Stimulated activated CD4-positive, alpha-beta T cell treated with anti-CD3 and anti-CD28 coated beads, Interleukin-12 subunit alpha, Interleukin-12 subunit beta, amount 100 ng/mL, for 24 hours (primary cell): ENCODE data around the gene NTM.

Source experiments
- DNase-seq, 2 experiments: peaks; one replicate each; pipeline ENCODE4 v3.0.0-alpha.2; 2020; ENCODE audit warnings: low read depth in 2 of 2

The NTM gene

DNA sequence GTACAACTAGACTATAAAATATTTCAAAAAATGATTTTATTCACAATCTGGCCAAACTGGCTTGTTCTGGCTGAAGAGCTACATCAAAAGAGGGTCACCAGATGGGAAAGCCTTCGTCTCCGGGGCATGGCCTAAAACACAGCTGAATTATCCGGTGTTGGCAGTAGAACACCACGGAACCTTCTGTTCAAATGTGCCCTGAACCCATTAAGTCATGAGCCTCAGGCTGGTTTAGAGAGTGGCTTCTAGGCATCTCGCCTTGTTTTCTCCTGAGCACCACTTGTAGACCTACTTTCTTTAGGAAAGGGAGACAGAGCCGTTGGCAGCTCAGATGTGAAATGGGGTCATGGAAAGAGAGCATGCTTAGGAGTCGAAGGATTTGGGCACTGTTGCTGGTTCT lies 890.2 kb downstream of the NTM start:
- DNase-seq, result no peak

DNA sequence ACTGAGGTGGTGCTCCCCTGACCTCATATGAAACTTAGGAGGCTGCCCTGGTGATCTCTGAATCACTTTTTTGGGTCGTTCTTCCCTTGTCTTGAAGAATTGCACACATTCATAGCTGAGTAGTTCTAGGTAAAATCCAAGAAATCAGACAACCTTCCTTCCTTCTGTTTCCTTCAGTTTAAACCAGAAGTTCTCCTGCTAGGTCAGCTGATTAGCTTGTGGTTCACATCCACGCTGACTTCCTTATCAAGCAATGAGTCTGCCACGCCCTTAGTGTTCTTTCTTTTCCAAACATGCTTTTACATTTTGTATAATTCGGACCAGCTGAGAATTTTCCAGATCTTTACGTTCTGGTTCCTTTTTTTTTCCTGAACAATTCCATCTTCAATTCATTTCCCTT lies 892.8 kb downstream of the NTM start:
- no peak for DNase-seq

DNA sequence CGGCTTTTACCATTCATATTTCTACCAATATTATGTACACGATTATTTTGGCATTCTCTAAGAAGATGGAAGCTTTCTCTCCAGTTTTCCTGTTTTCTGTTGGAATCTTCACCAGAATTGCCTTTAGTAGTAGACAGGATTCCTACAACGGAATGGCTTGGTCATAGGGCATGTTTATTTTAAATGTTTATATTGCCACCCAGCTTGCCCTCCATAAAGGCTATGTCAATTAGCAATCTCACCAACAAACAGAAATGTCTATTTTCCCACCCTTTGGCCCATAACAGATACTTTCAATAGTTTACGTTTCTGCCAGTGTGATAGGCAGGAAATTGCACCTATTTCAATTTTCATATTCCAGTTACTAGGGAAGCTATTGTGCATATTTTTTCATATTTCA lies 893.5 kb downstream of the NTM start:
- no peak for DNase-seq

DNA sequence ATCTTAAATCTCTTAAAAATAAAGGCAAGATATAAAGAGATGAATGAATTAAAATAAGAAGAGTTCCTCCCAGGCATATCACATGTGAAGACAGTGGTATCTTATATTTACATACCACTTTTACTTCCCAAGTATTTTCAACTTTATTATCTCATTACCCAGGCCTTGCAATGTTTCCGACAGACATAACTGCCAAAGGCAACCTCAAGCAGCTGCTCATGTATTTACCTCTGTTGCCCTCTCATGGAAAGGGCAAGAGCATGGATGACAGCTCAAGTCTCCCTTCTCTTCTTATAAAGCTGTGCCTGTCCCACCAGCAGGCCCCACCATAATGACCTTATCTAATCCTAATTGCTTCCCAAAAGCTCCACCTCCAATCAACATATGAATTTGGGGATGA lies 894.2 kb downstream of the NTM start:
- DNase-seq, result no peak

DNA sequence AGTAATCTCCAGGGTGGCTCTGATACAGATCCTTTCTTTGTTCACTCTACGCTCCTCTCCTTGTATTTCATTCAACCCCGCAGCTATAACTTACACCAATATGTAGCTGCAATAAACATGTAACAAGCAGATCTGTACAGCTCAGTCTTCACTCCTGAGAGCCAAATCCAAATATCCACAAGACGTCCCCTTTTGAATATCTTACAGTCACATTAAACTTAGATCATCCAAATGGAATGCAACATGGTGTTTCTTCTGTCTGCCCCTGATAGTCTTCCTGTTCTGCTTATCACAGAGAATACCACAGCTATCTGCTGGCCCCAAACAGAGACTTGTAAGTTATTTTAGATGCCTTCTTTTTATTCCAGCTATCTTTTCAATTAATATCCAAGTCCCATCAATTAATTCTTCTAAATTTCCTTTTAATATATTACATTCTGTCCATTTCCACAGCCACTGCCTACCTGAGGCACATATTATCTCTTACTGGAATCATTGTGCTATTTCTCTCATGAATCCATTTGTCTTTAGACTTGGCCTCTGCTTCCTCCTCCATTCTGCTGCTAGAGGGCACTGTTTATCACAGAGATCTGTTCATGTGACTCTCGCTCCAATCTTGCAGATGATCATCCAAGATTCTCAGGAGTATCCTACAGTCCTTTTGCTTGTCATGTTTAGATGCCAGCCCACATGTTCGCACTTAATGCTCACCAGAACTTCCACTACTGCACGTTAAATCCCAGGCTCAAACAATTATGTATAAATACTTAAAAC lies 908.6 kb downstream of the NTM start:
- DNase-seq, result no peak

DNA sequence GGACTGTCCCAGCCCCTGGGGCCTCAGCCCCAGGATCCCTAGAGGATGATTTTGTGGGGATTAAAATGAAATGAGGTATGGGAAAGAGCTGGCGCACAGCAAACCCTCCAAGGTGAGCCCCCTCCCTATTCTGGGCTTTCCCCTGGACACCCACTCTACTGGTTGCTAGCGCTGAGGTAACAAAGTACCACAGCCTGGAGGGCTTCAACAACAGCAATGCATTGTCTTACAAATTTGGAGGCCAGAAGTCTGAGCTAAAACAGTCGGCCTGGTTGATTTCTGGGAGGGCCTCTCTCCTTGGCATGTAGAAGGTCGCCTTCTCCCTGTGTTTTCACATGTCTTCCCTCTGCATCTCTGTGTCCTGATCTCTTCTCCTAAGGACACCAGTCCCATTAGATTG lies 913.6 kb downstream of the NTM start:
- no peak for DNase-seq

DNA sequence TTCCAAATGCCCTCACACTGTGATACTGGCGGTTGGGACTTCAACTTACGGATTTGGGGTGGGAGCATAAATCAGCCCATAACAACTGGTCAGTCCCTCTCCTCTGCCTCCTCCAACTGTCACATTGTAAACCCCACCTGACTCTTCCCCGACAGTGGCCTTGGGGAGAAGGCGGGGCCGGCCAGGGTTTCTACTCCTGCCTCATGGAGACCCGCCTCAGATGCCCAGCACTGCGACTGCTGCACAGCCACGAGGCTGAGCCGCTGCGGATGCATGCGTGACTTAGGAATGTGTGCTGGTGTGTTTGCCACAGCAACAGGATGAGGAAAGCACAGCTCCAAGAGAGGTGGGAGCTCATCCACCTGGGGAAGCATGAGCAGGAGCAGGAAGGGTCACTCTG lies 914.2 kb downstream of the NTM start:
- no peak for DNase-seq

DNA sequence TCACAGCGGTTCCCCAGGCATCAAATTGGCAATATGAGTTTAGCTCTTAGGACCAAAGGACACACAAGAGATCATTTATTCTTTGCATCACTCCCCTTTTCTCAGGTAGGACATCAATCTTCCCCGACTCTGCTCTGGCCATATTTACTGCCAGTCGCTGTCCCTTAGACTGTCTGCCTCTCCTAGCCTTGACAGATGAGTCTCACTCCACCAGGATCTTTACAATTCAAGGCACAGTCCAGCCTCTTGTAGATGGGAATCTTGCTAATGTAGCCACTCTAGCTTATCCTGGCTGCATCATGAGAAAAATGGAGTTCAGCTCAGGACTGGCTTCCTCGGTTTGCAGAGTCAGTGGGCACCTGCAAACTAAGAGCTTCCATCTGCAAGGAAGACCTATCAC lies 915.2 kb downstream of the NTM start:
- DNase-seq, result no peak

DNA sequence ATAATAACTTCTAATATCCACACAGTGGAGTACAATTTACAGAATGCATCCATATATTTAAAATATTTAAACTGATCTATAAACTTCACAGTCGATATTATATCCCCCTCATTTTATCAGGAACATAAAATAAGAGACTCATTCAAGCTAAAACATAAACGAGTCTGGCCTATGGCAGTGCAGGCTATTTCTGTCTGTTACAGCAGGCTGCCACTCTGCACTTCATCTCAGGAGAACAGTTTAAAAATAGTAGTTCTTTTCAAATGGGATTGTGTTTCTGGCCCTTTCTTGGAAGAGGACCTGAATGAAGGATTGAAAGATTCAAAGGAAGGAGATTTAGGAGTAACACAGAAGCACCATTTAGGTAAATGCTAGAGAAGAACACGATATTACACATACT lies 915.7 kb downstream of the NTM start:
- no peak for DNase-seq

DNA sequence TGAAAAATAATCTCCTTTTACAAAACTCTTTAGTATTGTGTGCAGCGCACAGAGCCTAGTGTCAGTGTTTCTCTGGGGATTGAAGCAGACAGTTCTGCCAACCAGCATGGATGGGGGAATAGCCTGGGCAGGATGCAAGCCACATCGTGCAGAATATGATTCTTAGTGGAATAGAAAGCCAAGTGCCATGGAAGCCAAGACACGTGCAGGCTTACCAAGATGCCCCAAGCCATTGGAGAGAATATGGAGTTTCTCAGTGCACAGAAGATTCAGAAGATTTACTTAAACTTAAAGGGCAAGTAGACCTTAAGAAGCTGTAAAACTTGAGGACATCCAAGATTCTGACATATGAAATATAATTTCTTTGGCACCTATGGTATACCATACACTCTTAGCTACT lies 917.6 kb downstream of the NTM start:
- no peak for DNase-seq

DNA sequence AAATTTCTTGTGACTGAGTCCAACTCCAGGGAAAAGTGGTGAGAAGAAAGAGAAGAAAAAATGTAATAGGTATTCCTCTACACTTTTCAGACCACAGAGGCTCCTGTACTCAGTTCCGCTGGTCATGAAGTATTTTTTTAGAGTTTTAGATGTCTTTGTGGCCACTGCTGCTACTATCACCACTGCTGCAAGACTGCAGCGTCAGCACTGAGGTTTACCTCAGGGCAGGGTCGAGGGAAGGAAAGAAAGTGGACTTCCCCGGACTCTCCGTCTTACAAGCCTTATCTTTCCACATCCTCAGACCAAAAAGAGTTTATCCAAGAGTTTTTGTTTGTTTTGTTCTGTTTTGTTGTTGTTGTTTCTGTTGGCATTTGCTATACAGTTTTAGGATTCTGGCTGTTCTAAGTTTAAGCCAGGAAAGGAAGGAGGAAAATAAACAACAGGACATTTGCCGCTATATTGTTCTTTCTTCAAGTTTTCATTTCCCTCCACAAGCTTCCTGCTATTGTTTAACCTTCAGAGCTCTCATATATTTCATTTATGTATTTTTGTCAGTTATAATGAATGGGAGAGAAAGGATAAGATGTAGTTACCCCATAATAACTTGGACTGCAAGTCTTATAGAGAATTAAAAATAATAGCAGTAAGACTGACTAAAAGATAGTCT lies 919.3 kb downstream of the NTM start:
- no peak for DNase-seq

DNA sequence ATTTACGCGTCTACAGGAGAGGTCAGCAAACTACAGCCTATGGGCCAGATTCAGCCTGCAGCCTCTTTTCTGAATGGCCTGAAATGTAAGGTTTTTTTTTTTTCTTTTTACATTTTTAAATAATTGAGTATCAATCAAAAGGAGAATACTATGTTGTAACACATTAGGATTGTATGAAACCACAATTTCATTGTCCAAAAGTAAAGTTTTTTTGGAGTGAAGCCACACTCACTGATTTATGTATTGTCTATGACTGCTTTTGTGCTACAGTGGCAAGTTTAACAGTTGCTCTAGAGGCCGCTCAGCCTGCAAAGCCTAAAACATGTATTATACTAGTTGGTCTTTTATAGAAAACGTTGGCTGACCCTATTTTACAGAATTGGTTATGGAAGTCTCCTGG lies 923.2 kb downstream of the NTM start:
- DNase-seq, result no peak

DNA sequence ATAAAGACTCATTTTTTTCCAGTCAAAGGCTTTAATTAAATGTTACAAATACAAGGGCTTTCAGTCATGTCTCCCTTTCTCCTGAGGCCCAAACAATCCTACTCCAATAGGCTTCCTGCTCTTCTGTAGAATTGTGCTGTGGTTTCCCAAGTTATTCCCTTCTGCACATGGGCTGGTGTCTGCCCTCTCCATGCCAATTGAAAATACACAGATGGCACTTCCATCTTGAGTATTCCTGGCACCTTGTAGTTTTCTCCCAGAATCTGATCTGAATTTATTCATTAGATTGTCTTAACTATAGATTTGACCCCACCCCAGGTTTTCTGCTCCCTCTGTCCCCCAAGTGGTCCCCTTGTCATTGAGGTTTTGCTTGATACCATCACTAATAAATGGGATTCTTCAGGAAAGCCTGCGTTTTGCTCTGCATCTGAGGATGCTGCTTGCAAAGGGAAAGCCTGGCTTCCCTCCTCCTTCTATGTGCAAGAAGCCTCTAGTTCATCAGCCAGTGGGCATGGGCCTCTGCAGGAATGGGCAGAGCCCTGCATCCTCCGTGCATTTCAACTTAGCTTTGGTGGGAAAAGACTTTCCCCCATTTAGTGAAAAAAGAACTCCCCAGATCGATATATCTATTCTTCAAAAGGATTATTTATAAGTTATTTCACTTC lies 926.7 kb downstream of the NTM start:
- DNase-seq, result no peak

DNA sequence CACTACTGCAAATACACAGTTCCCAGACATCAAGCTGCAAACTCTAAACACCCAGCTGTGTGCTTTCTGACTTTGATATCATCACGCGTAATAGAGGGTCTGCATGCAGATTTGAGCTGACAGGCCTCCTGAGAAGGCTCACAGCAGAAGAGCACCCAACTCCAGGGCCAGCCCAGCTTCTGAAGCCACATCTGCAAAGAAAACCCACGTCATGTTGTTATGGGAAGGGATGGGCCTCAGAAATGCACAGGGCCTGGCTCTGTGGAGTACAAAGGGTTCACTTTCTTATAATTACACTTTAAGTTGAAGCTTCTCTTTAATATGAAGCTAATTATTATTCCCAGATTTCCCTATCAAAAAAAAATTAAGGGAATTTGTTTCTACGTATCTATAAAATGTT lies 927.9 kb downstream of the NTM start:
- no peak for DNase-seq

DNA sequence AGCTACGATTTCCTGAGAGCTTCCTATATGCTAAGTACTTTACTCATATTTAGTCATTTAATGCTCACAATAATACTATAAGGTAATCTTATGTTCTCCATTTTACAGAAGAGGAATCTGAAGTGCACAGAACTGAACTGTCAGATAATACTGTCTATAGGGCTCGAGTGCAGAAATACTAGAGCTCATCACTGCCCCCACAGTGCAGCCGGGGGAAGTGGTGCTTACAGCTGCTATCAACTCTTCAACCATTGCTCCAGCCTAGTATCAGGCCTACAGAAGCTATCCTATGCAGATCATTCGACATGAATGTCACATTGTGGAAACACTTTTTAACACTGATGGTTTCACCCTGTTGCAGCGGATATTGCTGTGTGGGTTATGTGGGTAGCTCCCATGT lies 929.9 kb downstream of the NTM start:
- DNase-seq, result no peak

DNA sequence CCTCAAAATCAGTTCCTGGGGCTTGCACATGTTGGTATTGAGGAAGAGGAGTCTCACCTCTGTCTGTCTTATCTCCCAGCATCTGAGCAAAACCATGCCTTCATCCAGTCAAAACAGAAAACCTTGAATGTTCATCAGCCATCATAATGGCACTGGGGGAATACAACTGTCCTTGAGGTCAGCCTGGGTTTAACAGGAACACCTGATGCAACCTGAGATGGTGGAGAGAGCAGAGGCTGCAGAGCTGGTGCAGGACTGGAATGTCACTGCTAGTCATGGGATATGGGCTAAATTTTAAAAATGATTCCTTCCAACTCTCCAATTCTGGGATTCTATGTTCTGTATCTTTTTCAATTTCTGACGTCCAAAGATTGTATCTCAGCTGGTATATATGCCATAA lies 931.0 kb downstream of the NTM start:
- no peak for DNase-seq

DNA sequence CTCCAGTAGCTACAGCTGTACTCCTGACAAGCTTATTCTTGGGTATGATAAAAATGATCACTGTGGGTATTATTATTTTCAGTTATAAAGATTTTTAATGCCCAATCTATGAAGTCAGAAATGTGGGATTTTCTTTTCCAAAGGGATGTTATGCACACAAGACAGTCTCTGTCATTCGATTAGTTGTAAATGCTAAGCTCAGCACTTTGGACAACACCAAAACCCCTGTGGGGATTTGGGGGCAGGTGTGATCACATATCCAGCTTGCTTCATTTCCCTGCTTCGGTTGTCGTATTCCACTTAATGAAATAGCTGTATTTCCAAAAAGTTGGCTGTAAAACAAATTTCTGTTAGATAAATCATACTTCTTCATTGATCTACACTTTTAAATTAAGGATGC lies 931.5 kb downstream of the NTM start:
- DNase-seq, result no peak

DNA sequence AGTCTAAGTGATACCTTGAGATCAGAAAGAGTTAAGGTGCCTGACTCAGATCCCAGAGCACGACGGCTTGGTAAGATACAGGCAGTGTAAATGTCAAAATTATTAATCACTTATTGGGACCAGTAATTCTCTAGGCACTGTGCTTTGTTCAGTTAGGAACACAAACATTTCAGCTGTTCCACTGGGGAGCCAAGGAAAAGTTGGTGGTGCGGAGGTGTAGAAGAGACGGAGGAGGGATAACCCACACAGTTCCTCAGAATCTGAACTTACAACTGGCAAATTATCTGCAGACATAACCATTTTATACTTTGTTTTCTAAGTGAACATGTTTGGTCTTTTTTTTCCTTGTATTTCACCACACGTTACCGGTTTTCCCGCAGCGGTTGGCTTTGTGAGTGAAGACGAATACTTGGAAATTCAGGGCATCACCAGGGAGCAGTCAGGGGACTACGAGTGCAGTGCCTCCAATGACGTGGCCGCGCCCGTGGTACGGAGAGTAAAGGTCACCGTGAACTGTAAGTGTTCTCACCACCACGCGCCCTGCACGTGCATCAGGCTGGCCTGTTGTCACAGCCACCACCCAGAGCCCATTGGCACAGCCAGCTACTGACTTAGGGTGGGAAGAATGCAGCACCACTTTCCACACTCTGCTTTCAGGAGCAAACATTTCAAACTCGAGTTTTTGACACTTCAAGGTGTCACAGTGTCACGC lies 937.0 kb downstream of the NTM start:
- no peak for DNase-seq

DNA sequence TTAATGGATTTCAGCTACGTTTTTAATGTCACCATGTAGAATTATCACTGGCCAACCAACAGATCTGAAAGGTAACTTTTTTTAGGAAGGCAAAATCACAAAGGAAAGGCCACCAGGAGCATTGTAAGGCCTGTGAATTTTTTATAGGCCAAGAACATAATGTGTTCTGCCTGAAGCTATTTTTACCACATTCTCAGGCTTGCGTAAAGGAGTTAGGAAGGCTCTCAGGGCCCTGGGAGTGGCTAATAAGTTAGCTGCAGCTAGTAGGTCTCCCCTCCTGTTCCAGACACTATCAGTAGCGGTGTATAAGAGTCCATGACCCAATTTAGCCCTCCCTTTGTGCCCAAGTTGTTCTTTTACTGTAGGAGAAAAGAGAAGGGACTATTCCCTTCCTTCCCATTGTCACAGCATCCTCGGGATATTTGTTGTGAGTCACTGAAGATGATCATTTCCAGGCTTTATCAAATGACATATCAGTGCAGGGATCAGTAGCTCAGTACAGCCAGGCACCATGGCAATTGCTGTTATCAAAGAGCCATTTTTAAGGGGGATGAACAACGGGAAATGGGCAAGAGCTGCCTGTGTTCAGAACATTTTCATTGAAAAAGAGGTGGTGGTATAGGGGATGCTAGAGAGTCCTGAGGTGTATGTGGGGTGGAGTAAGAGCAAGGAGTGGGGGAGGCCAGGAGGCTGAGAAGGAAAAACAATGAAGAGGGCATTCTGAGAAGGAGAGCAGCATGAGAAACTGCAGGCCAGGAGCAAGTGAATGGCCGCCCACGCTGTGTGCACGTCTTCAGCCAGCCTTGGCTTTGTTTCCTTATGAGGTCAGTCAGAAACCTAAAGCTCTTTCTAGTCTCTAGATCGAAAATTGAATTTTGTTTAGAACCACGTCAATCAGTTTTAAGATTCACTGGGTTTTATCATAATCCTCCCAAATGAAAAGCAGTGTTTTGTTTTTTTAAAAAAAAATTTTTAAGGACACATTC lies 940.3 kb downstream of the NTM start:
- no peak for DNase-seq

DNA sequence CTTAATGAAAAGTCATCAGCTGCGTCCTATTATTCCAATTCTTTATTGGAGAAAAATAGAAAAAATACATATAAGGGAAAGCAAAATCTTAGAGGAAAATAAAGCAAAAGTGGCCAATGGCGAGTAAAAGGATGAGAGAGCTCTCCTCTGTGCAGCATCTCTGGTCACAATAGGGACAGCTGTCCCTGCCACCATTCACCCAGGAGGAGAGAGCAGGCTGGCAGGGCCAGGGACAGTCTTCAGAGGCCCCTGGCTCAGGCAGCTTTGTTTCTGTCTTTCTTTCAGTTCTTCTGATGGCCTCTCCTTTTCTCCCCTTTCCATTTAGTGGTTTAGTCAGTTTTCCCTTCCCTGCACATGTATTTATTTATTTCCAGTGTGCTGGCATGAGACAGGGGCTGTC lies 941.3 kb downstream of the NTM start:
- DNase-seq, result no peak

DNA sequence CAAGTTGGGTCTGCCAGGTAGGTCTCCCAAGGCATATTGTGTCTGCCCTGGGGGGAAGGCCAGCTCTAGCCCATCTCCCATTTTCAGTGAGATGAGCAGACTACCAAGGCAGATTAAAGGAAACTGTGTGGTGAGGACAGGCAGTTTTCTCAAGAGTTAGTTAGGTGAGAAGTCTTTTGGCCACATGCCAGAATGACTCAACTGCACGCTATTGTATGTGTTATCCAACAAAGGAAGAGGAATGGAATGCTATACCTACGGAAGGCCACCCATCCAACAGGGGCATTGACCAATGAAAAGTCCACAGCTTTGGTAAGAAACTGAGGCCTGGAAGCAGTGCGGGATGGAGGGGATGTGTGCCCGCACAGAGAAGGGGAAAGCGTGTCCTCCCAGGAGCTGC lies 941.7 kb downstream of the NTM start:
- DNase-seq, result no peak
